Measurements from ENCODE around the gene RPS15. TPM values are rescaled to one million over a fixed set of nuclear protein-coding genes. Genes with fewer than 3 reads are reported as not detected.

RPS15 gene
- total RNA-seq, 1 donor from 2014 or later, result 1,045 TPM

- TF ChIP-seq EZH2 (IDR thresholded peaks at IDR 0.05; ENCODE audit: insufficient read depth, low read length) (peak; percentile 98), CTCF (IDR thresholded peaks at IDR 0.05; ENCODE audit: insufficient read depth, low read depth, low read length) (no peak)
- Histone ChIP-seq H3K4me1 (ENCODE audit: insufficient read depth, low read length) (peaks cover 6% of the 10 kb centered on the region), H2AFZ (ENCODE audit: low read depth, low read length) (no peak overlapping the region), H3K27me3 (ENCODE audit: insufficient read depth, low read length) (peaks cover 29% of the 10 kb centered on the region), H4K20me1 (ENCODE audit: insufficient read depth, low read length) (peaks cover 58% of the 10 kb centered on the region), H3K9me3 (ENCODE audit: insufficient read depth, low read depth, low read length) (no peaks in the 10 kb centered on the region), H3K9ac (ENCODE audit: low read length) (no peak overlapping the region), H3K79me2 (ENCODE audit: insufficient read depth, low read length) (peaks cover 5% of the 10 kb centered on the region), H3K4me2 (ENCODE audit: low read length) (peak overlapping the region; percentile 78), H3K27ac (ENCODE audit: low read depth, low read length) (no peak overlapping the region), H3K36me3 (ENCODE audit: insufficient read depth, low read length) (peaks cover 6% of the 10 kb centered on the region), H3K4me3 (ENCODE audit: insufficient read depth, low read depth, low read length) (no peak overlapping the region)
- no peak for FAIRE-seq
- no peak overlapping the region for H3K27ac Mint-ChIP-seq (ENCODE audit: unreplicated experiment)
- H3K27me3 Mint-ChIP-seq (ENCODE audit: low read depth, unreplicated experiment), result peaks cover 31% of the 10 kb centered on the region
- H3K9me3 Mint-ChIP-seq (ENCODE audit: unreplicated experiment), result no peaks in the 10 kb centered on the region
- DNase-seq (ENCODE audit: low read depth), result no peak
- H3K4me3 Mint-ChIP-seq (ENCODE audit: unreplicated experiment), result peak overlapping the region; percentile 75
- peaks cover 9% of the 10 kb centered on the region for H3K36me3 Mint-ChIP-seq (ENCODE audit: low read depth, unreplicated experiment)
- peaks cover 4% of the 10 kb centered on the region for H3K4me1 Mint-ChIP-seq (ENCODE audit: low read depth, unreplicated experiment)
Observed at GRCh38 chr19:1446713-1447481, 8.7 kb downstream of the RPS15 start.

GRCh38 chr19:1447504-1447903, 9.3 kb downstream of the RPS15 start:
- peaks cover 2% of the 10 kb centered on the region for H3K4me1 Mint-ChIP-seq (ENCODE audit: low read depth, unreplicated experiment)
- Histone ChIP-seq H3K9me3 (ENCODE audit: insufficient read depth, low read depth, low read length) (no peaks in the 10 kb centered on the region), H3K79me2 (ENCODE audit: insufficient read depth, low read length) (no peaks in the 10 kb centered on the region), H3K4me2 (ENCODE audit: low read length) (no peak overlapping the region), H3K27ac (ENCODE audit: low read depth, low read length) (no peak overlapping the region), H3K4me1 (ENCODE audit: insufficient read depth, low read length) (peaks cover 6% of the 10 kb centered on the region), H3K27me3 (ENCODE audit: insufficient read depth, low read length) (peaks cover 33% of the 10 kb centered on the region), H3K9ac (ENCODE audit: low read length) (no peak overlapping the region), H3K4me3 (ENCODE audit: insufficient read depth, low read depth, low read length) (no peak overlapping the region), H4K20me1 (ENCODE audit: insufficient read depth, low read length) (peaks cover 56% of the 10 kb centered on the region), H2AFZ (ENCODE audit: low read depth, low read length) (no peak overlapping the region), H3K36me3 (ENCODE audit: insufficient read depth, low read length) (peaks cover 4% of the 10 kb centered on the region)
- no peak for FAIRE-seq
- no peaks in the 10 kb centered on the region for H3K9me3 Mint-ChIP-seq (ENCODE audit: unreplicated experiment)
- H3K36me3 Mint-ChIP-seq (ENCODE audit: low read depth, unreplicated experiment), result peaks cover 9% of the 10 kb centered on the region
- H3K27me3 Mint-ChIP-seq (ENCODE audit: low read depth, unreplicated experiment), result peaks cover 31% of the 10 kb centered on the region
- H3K27ac Mint-ChIP-seq (ENCODE audit: unreplicated experiment), result no peak overlapping the region
- no peak for TF ChIP-seq CTCF (IDR thresholded peaks at IDR 0.05; ENCODE audit: insufficient read depth, low read depth, low read length)
- TF ChIP-seq EZH2 (IDR thresholded peaks at IDR 0.05; ENCODE audit: insufficient read depth, low read length), result no peak
- peak overlapping the region; percentile 75 for H3K4me3 Mint-ChIP-seq (ENCODE audit: unreplicated experiment)
- no peak for DNase-seq (ENCODE audit: low read depth)

GRCh38 chr19:1447944-1448343, 9.7 kb downstream of the RPS15 start:
- Histone ChIP-seq H3K4me3 (ENCODE audit: insufficient read depth, low read depth, low read length) (no peak overlapping the region), H3K9me3 (ENCODE audit: insufficient read depth, low read depth, low read length) (no peaks in the 10 kb centered on the region), H3K9ac (ENCODE audit: low read length) (no peak overlapping the region), H3K4me2 (ENCODE audit: low read length) (no peak overlapping the region), H3K79me2 (ENCODE audit: insufficient read depth, low read length) (no peaks in the 10 kb centered on the region), H2AFZ (ENCODE audit: low read depth, low read length) (no peak overlapping the region), H3K36me3 (ENCODE audit: insufficient read depth, low read length) (no peaks in the 10 kb centered on the region), H3K4me1 (ENCODE audit: insufficient read depth, low read length) (peaks cover 6% of the 10 kb centered on the region), H3K27ac (ENCODE audit: low read depth, low read length) (no peak overlapping the region), H3K27me3 (ENCODE audit: insufficient read depth, low read length) (peaks cover 37% of the 10 kb centered on the region), H4K20me1 (ENCODE audit: insufficient read depth, low read length) (peaks cover 56% of the 10 kb centered on the region)
- Mint-ChIP-seq H3K27ac (ENCODE audit: unreplicated experiment) (peak overlapping the region; percentile 41), H3K27me3 (ENCODE audit: low read depth, unreplicated experiment) (peaks cover 34% of the 10 kb centered on the region), H3K4me3 (ENCODE audit: unreplicated experiment) (peak overlapping the region; percentile 40), H3K36me3 (ENCODE audit: low read depth, unreplicated experiment) (peaks cover 4% of the 10 kb centered on the region), H3K4me1 (ENCODE audit: low read depth, unreplicated experiment) (no peaks in the 10 kb centered on the region), H3K9me3 (ENCODE audit: unreplicated experiment) (no peaks in the 10 kb centered on the region)
- no peak for TF ChIP-seq EZH2 (IDR thresholded peaks at IDR 0.05; ENCODE audit: insufficient read depth, low read length)
- TF ChIP-seq CTCF (IDR thresholded peaks at IDR 0.05; ENCODE audit: insufficient read depth, low read depth, low read length), result no peak
- DNase-seq (ENCODE audit: low read depth) (no peak), FAIRE-seq (no peak)
